Common myeloid progenitor, CD34-positive (primary cell): ENCODE results near the gene PRKCSH.
"Not testable (repeated sequence)": the region's sequence is repeated elsewhere in the genome, so short reads cannot be mapped to it uniquely, and the experiment has no call there.

Source experiments
- CTCF ChIA-PET: fragments of 350-600 bp; sonication (Branson Sonifier 250); formaldehyde crosslinking; loops from one replicate; lab custom pipeline; 2021; ENCODE audit warnings: antibody characterized with exemption; lab: Charles Lee
- POLR2A ChIA-PET: fragments of 350-600 bp; sonication (Branson Sonifier 250); formaldehyde crosslinking; loops from one replicate; lab custom pipeline; 2021; ENCODE audit warnings: antibody characterized with exemption; lab: Charles Lee
- DNase-seq, 3 donors: peaks; one replicate each; pipeline versions ENCODE4 v3.0.0 to v3.0.0-alpha.2; 2013
- H3K27ac ChIP-seq, 2 experiments: 1 replicate in 1 of 2; 2 replicates in 1 of 2; pipeline ENCODE4 v1.7.0; 2013; ENCODE audit warnings: inconsistent platforms in 2 of 2, low read length in 2 of 2, mild to moderate bottlenecking in 2 of 2, low read depth in 1 of 2, moderate library complexity in 1 of 2; ENCODE audit not compliant: severe bottlenecking in 2 of 2, insufficient read depth in 1 of 2, poor library complexity in 1 of 2
- H3K27me3 ChIP-seq, 5 experiments: replicated peaks in 2 of 5; 1 replicate in 3 of 5; 2 replicates in 2 of 5; pipeline versions ENCODE4 v1.6.1 to v1.7.0; 2013; ENCODE audit warnings: low read length in 4 of 5, mild to moderate bottlenecking in 2 of 5, moderate library complexity in 2 of 5, inconsistent platforms in 1 of 5; ENCODE audit not compliant: insufficient read depth in 5 of 5, control insufficient read depth in 4 of 5
- H3K36me3 ChIP-seq, 4 experiments: 1 replicate in 2 of 4; 2 replicates in 2 of 4; pipeline versions ENCODE4 v1.6.1 to v1.7.0; 2013; ENCODE audit warnings: low read length in 3 of 4, control low read depth in 1 of 4, mild to moderate bottlenecking in 1 of 4; ENCODE audit not compliant: control insufficient read depth in 4 of 4, insufficient read depth in 4 of 4
- H3K4me1 ChIP-seq, 4 experiments: 1 replicate in 3 of 4; 2 replicates in 1 of 4; pipeline versions ENCODE4 v1.6.1 to v1.7.1; 2013; ENCODE audit warnings: low read length in 3 of 4, mild to moderate bottlenecking in 3 of 4, control low read depth in 1 of 4, inconsistent platforms in 1 of 4, moderate library complexity in 1 of 4; ENCODE audit not compliant: control insufficient read depth in 4 of 4, insufficient read depth in 4 of 4; ENCODE audit errors: control extremely low read depth in 1 of 4
- H3K4me3 ChIP-seq, 7 experiments: 1 replicate in 4 of 7; 2 replicates in 3 of 7; pipeline versions ENCODE4 v1.5.1 to v1.7.0; 2013; ENCODE audit warnings: mild to moderate bottlenecking in 7 of 7, low read length in 6 of 7, moderate library complexity in 6 of 7, inconsistent platforms in 2 of 7, low read depth in 2 of 7, control low read depth in 1 of 7; ENCODE audit not compliant: insufficient read depth in 4 of 7, control insufficient read depth in 1 of 7; ENCODE audit errors: extremely low read depth in 1 of 7
- H3K9me3 ChIP-seq, 5 experiments: 1 replicate in 4 of 5; 2 replicates in 1 of 5; pipeline versions ENCODE4 v1.6.1 to v1.7.1; 2013; ENCODE audit warnings: low read length in 4 of 5, mild to moderate bottlenecking in 2 of 5, inconsistent platforms in 1 of 5, low read depth in 1 of 5, moderate library complexity in 1 of 5; ENCODE audit not compliant: control insufficient read depth in 4 of 5, insufficient read depth in 2 of 5; ENCODE audit errors: control extremely low read depth in 1 of 5
- WGBS: methylation state at CpG from one replicate; pipeline ENCODE4 v1.1.5; 2013; ENCODE audit not compliant: insufficient coverage; 5-methylcytosine and 5-hydroxymethylcytosine counted together

The PRKCSH gene

DNA sequence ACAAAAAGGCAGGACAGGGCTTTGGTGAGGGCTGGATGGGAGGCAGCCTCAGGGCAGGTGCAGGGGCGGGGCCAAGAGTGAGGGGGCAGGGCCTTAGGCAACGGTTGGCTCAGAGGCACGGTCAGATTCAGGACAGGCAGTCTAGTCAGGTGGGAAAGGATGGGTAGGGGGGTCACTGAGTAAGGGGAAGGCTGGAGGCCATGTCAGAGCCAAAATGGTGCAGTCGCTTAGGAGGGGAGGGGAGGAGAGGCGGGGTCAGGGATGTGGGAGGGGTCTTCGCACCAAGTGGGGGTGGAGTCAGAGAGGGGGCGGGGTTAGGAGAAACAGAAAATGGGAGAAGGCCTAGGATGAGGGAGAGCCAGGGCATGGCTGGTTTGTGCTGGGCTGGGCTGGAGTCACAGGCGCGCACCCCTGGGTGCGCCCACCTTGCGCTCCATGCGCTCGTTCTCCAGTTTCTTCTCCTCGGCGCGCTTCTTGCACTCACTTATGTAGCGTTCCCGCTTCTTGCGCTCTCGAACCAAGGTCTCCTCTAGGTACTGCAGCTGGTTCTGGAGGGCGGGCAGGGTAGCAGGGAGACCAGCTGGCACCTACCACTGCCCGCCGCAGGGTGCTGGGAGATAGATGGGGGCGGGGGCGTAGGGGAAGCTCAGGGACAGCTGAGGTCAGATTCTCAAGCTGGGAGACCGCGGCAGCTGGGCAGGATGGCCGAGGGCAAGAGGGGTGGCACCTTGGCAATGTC lies 9.5 kb upstream of the PRKCSH start:
- Histone ChIP-seq H3K27me3 (peaks cover 0 to 34% (median 22%) of the 10 kb centered on the region in 5 experiments), H3K4me3 (no peak overlapping the region), H3K36me3 (no peaks in the 10 kb centered on the region), H3K4me1 (peaks cover 0 to 31% (median 21%) of the 10 kb centered on the region in 4 experiments), H3K9me3 (no peaks in the 10 kb centered on the region), H3K27ac (no peak overlapping the region)
- CTCF ChIA-PET = no interaction called here
- POLR2A ChIA-PET = no interaction called here
- WGBS = 92% methylated on average over 25 of the region's 28 CpGs
- DNase-seq = peak in 1 of 3 donors; percentile 26

DNA sequence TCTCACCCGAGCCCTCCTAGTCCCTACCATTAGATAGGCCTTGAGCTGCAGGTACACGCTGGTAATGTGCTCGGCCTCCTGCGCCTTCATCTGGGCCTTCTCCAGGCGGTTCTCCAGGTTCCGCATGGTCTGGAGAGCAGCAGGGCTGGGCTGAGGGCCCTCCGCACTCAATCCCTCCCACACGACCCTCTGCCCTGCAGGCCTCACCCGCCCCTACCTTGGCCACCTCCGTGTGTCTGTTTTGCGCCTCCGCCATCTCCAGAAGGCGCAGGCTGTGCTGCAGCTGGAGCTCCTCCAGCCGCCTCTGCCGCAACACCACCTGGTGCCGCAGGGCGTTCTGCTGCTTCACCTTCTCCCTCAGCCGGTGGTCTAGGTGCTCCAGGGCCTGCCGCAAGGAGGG lies 8.8 kb upstream of the PRKCSH start:
- Histone ChIP-seq H3K9me3 (no peaks in the 10 kb centered on the region), H3K4me1 (peaks cover 0 to 23% (median 14%) of the 10 kb centered on the region in 4 experiments), H3K27ac (no peak overlapping the region), H3K4me3 (no peak overlapping the region), H3K27me3 (peaks cover 0 to 26% (median 18%) of the 10 kb centered on the region in 5 experiments), H3K36me3 (no peaks in the 10 kb centered on the region)
- 97% methylated on average over 19 of the region's 19 CpGs for WGBS
- CTCF ChIA-PET = no interaction called here
- no peak for DNase-seq
- POLR2A ChIA-PET = no interaction called here

DNA sequence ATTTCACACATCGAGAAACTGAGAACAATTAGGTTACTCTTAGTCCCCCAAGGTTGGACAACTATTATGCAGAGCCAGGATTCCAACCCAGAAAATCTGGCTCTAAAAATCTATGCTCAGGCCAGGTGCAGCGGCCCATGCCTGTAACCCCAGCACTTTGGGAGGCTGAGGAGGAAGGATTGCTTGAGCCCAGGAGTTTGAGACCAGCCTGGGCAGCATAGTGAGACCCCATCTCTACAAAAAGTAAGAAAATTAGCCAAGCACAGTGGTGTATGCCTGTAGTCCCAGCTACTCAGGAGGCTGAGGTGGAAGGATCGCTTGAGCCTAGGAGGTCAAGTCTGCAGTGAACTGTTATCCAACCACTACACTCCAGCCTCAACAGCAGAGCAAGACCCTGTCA lies 1.9 kb upstream of the PRKCSH start:
- 100% methylated on average over 1 of the region's 3 CpGs for WGBS
- H3K27me3 ChIP-seq, H3K27ac ChIP-seq, H3K4me3 ChIP-seq, H3K9me3 ChIP-seq, DNase-seq, POLR2A ChIA-PET: not testable (repeated sequence)
- CTCF ChIA-PET = interaction anchor here (1.9 to 2.5 kb wide), 2 partner anchors 10 to 11 kb away, joined by 5 to 6 read pairs; no protein-coding TSS in a partner anchor
- peaks cover 0 to 17% (median 11%) of the 10 kb centered on the region in 4 experiments for H3K36me3 ChIP-seq
- H3K4me1 ChIP-seq = peaks cover 2 to 18% (median 15%) of the 10 kb centered on the region in 4 experiments

DNA sequence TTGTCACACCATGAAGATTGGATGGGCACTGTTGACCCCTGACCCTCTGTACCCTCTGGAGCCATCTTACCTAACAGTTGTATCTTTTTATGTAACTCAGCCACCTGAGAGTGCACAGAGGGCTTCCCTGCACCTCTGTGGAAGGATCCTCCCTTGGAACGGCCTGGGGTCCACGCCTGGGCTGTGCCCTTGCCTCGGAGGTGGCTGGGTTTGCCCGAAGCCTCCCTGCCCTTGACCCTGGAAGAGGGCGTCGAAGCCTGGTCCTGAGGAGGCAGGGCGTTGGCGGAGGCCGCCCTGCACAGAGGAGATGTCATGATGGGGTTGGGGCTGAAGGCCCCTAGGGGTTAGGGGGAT lies 755 bp upstream of the PRKCSH start:
- H3K9me3 ChIP-seq = no peaks in the 10 kb centered on the region
- H3K27me3 ChIP-seq = peaks cover 0 to 2% (median 0%) of the 10 kb centered on the region in 5 experiments
- DNase-seq = no peak
- peak overlapping the region; percentile 0 to 97 (median 57) for H3K4me3 ChIP-seq
- peak overlapping the region in 1 of 2 experiments; percentile 83 for H3K27ac ChIP-seq
- H3K36me3 ChIP-seq = peaks cover 0 to 25% (median 15%) of the 10 kb centered on the region in 4 experiments
- CTCF ChIA-PET = interaction anchor here (1.4 to 1.9 kb wide), 3 partner anchors 11 to 60 kb away, joined by 3 to 5 read pairs (median 5); no protein-coding TSS in a partner anchor
- H3K4me1 ChIP-seq = peaks cover 2 to 18% (median 15%) of the 10 kb centered on the region in 4 experiments
- 10% methylated on average over 9 of the region's 9 CpGs for WGBS
- POLR2A ChIA-PET = interaction anchor here (0.6 to 1.2 kb wide), 4 partner anchors 21 to 60 kb away, joined by 3 to 4 read pairs (median 4); partner anchors contain the start of gene SWSAP1

DNA sequence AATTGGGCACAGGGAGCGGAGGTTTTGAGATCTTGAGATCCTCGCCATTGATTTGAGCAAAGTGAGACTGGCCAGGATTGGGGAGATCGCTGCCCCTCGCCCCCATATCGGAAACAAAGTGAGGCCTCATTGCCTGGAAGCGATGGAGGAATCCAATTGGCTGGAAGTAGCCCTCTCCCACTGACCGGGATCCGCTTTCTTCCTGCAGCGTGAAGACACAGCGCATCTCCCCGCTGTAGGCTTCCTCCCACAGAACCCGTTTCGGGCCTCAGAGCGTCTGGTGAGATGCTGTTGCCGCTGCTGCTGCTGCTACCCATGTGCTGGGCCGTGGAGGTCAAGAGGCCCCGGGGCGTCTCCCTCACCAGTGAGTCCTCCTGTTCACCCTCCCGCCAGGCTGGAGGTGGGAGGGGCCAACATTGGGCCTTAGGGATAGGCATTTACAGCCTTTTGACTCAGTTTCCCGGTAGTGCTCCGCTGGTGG lies 438 bp downstream of the PRKCSH start:
- ChIA-PET POLR2A (interaction anchor here (0.6 to 1.2 kb wide), 2 partner anchors 61 to 89 kb away, joined by 3 to 4 read pairs; partner anchors contain the start of genes CCDC159 and SWSAP1), CTCF (interaction anchor here (0.9 to 2.9 kb wide), 6 partner anchors 52 to 116 kb away, joined by 3 to 12 read pairs (median 4); partner anchors contain the start of gene EPOR)
- Histone ChIP-seq H3K27ac (peak overlapping the region; percentile 78 to 83), H3K9me3 (no peaks in the 10 kb centered on the region), H3K27me3 (peaks cover 0 to under 1% (median 0%) of the 10 kb centered on the region in 5 experiments), H3K4me1 (peaks cover 2 to 18% (median 15%) of the 10 kb centered on the region in 4 experiments), H3K4me3 (peak overlapping the region; percentile 74 to 99 (median 96)), H3K36me3 (peaks cover 0 to 34% (median 21%) of the 10 kb centered on the region in 4 experiments)
- 7% methylated on average over 17 of the region's 21 CpGs for WGBS
- DNase-seq = no peak

DNA sequence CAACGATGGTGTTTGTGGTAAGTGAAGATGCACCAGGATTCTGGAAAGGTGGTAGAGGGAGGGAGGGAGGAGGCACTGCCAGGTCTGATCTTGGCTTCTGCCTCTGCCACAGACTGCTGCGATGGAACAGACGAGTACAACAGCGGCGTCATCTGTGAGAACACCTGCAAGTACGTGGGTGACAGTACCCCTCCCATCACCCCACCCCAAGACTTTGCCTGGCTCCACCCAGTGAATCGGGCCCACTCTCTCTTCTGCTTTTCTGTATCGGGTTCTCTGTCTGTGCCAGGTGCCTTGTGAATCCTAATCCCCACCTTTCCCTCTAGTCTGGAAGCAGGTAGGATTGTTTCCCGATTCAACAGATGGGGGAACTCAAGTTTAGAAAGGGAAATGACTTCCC lies 2.5 kb downstream of the PRKCSH start:
- Histone ChIP-seq H3K4me1 (peaks cover 2 to 18% (median 15%) of the 10 kb centered on the region in 4 experiments), H3K27me3 (no peaks in the 10 kb centered on the region), H3K27ac (no peak overlapping the region), H3K36me3 (peaks cover 0 to 53% (median 40%) of the 10 kb centered on the region in 4 experiments), H3K9me3 (no peaks in the 10 kb centered on the region), H3K4me3 (no peak overlapping the region)
- CTCF ChIA-PET = interaction anchor here (1.8 to 2.9 kb wide), 2 partner anchors 8 to 57 kb away, joined by 4 to 12 read pairs; no protein-coding TSS in a partner anchor
- 100% methylated on average over 4 of the region's 9 CpGs for WGBS
- POLR2A ChIA-PET = no interaction called here
- peak in 1 of 3 donors; percentile 17 for DNase-seq
